ENCODE results near the gene DDX51. TPM values are rescaled to one million over a fixed set of nuclear protein-coding genes. Genes with fewer than 3 reads are reported as not detected.

The DDX51 gene
- total RNA-seq, 4 donors from 2014 or later = 9.1 to 12.8 (median 11.3) TPM

GRCh38 chr12:132166801-132167591 is 22.9 kb upstream of the DDX51 start:
- WGBS = 91% methylated on average over 10 of the region's 10 CpGs
- DNase-seq (ENCODE audit: extremely low spot score) = no peak
- H3K4me3 ChIP-seq = no peak overlapping the region
- intact Hi-C loops (cut with DNase I) = no loop called here
- no peaks in the 10 kb centered on the region for H3K9me3 ChIP-seq
- TF ChIP-seq, protein P1, sequence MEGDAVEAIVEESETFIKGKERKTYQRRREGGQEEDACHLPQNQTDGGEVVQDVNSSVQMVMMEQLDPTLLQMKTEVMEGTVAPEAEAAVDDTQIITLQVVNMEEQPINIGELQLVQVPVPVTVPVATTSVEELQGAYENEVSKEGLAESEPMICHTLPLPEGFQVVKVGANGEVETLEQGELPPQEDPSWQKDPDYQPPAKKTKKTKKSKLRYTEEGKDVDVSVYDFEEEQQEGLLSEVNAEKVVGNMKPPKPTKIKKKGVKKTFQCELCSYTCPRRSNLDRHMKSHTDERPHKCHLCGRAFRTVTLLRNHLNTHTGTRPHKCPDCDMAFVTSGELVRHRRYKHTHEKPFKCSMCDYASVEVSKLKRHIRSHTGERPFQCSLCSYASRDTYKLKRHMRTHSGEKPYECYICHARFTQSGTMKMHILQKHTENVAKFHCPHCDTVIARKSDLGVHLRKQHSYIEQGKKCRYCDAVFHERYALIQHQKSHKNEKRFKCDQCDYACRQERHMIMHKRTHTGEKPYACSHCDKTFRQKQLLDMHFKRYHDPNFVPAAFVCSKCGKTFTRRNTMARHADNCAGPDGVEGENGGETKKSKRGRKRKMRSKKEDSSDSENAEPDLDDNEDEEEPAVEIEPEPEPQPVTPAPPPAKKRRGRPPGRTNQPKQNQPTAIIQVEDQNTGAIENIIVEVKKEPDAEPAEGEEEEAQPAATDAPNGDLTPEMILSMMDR (IDR thresholded peaks at IDR 0.05) = no peak
- TF ChIP-seq POLR2AphosphoS5 (IDR thresholded peaks at IDR 0.05) = no peak
- TF ChIP-seq POLR2A (IDR thresholded peaks at IDR 0.05; ENCODE audit: low read depth) = no peak
- TF ChIP-seq EP300 (IDR thresholded peaks at IDR 0.05) = no peak
- no peaks in the 10 kb centered on the region for H3K36me3 ChIP-seq
- H3K4me1 ChIP-seq = peaks cover 0 to 22% (median 19%) of the 10 kb centered on the region in 4 donors
- H3K27me3 ChIP-seq = peaks cover 0 to 90% (median 9%) of the 10 kb centered on the region in 4 donors
- no peak overlapping the region for H3K27ac ChIP-seq (replicated peaks in 1 of 4)

- no peaks in the 10 kb centered on the region for H3K9me3 ChIP-seq
- no peaks in the 10 kb centered on the region for H3K36me3 ChIP-seq
- H3K27me3 ChIP-seq = peaks cover 0 to 85% (median 7%) of the 10 kb centered on the region in 4 donors
- peaks cover 0 to 23% (median 20%) of the 10 kb centered on the region in 4 donors for H3K4me1 ChIP-seq
- no peak overlapping the region for H3K27ac ChIP-seq (replicated peaks in 1 of 4)
- TF ChIP-seq POLR2A (IDR thresholded peaks at IDR 0.05; ENCODE audit: low read depth) = no peak
- TF ChIP-seq EP300 (IDR thresholded peaks at IDR 0.05) = no peak
- TF ChIP-seq, protein P1 (IDR thresholded peaks at IDR 0.05) = no peak
- no peak for TF ChIP-seq POLR2AphosphoS5 (IDR thresholded peaks at IDR 0.05)
- DNase-seq (ENCODE audit: extremely low spot score) = no peak
- no peak overlapping the region for H3K4me3 ChIP-seq
- WGBS = 96% methylated on average over 2 of the region's 2 CpGs
- intact Hi-C loops (cut with DNase I) = no loop called here
Observed at GRCh38 chr12:132166093-132166492, 22.0 kb upstream of the DDX51 start.

- Histone ChIP-seq H3K27me3 (peaks cover 0 to 85% (median 7%) of the 10 kb centered on the region in 4 donors), H3K27ac (replicated peaks in 1 of 4) (no peak overlapping the region), H3K9me3 (no peaks in the 10 kb centered on the region), H3K36me3 (no peaks in the 10 kb centered on the region), H3K4me1 (peaks cover 0 to 23% (median 20%) of the 10 kb centered on the region in 4 donors), H3K4me3 (no peak overlapping the region)
- 96% methylated on average over 6 of the region's 6 CpGs for WGBS
- intact Hi-C loops (cut with DNase I) = no loop called here
- DNase-seq (ENCODE audit: extremely low spot score) = no peak
- TF ChIP-seq, protein P1 (IDR thresholded peaks at IDR 0.05) = no peak
- TF ChIP-seq POLR2AphosphoS5 (IDR thresholded peaks at IDR 0.05) (no peak), POLR2A (IDR thresholded peaks at IDR 0.05; ENCODE audit: low read depth) (no peak), EP300 (IDR thresholded peaks at IDR 0.05) (no peak)
Observed at GRCh38 chr12:132165584-132165983, 21.5 kb upstream of the DDX51 start.

DNA sequence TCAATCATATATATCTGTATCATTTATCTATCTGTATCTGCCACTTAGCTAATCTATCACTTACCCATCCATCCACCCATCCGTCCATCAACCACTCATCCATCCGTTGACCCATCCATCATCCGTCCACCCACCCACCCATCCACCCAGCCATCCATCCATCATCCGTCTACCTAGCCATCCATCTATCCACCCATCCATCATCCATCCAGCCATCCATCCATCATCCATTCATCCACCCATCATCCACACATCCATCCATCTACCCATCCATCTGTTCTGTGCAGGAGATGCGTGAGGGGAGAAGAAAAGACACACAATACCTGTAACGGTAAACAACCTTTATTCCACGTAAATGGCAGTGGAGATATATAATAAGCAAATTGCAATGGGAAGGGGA is 20.3 kb upstream of the DDX51 start:
- Histone ChIP-seq H3K4me1 (peaks cover 0 to 20% (median 16%) of the 10 kb centered on the region in 4 donors), H3K36me3 (no peaks in the 10 kb centered on the region), H3K9me3 (no peaks in the 10 kb centered on the region), H3K27ac (replicated peaks in 1 of 4) (no peak overlapping the region), H3K4me3 (no peak overlapping the region), H3K27me3 (peaks cover 0 to 76% (median 5%) of the 10 kb centered on the region in 4 donors)
- no peak for DNase-seq (ENCODE audit: extremely low spot score)
- TF ChIP-seq, protein P1 (IDR thresholded peaks at IDR 0.05) = no peak
- TF ChIP-seq EP300 (IDR thresholded peaks at IDR 0.05) = no peak
- no peak for TF ChIP-seq POLR2AphosphoS5 (IDR thresholded peaks at IDR 0.05)
- TF ChIP-seq POLR2A (IDR thresholded peaks at IDR 0.05; ENCODE audit: low read depth) = no peak
- intact Hi-C loops (cut with DNase I) = no loop called here
- WGBS = 85% methylated on average over 7 of the region's 7 CpGs

All from esophagus muscularis mucosa (tissue), 4 donors.